Endodermal cell (in vitro differentiated cells): ENCODE measurements around the gene ARHGAP26. TPM values are rescaled to one million over a fixed set of nuclear protein-coding genes. Genes with fewer than 3 reads are reported as not detected.

Source experiments
- DNase-seq: peaks from one replicate; pipeline ENCODE4 v3.0.0-alpha.2; 2017
- H3K27ac ChIP-seq: 2 replicates; pipeline ENCODE4 v1.5.1; 2013; ENCODE audit warnings: mild to moderate bottlenecking, low read depth, low read length, moderate library complexity
- H3K27me3 ChIP-seq: 2 replicates; pipeline ENCODE4 v1.6.1; 2013; ENCODE audit warnings: mild to moderate bottlenecking, low read length, moderate library complexity; ENCODE audit not compliant: insufficient read depth, control insufficient read depth, poor library complexity, severe bottlenecking
- H3K36me3 ChIP-seq: 2 replicates; pipeline ENCODE4 v1.7.0; 2013; ENCODE audit warnings: mild to moderate bottlenecking, low read length, moderate library complexity; ENCODE audit not compliant: control insufficient read depth, insufficient read depth
- H3K4me1 ChIP-seq: one replicate; pipeline ENCODE4 v1.7.0; 2013; ENCODE audit warnings: low read length; ENCODE audit not compliant: control insufficient read depth, insufficient read depth
- H3K4me3 ChIP-seq: 2 replicates; pipeline ENCODE4 v1.5.1; 2013; ENCODE audit warnings: mild to moderate bottlenecking, low read length, moderate library complexity
- H3K9ac ChIP-seq: 2 replicates; pipeline ENCODE4 v1.6.1; 2013; ENCODE audit warnings: mild to moderate bottlenecking, low read length, moderate library complexity; ENCODE audit not compliant: poor library complexity, severe bottlenecking; ENCODE audit errors: extremely low read depth
- H3K9me3 ChIP-seq: 2 replicates; pipeline ENCODE4 v1.6.1; 2013; ENCODE audit warnings: mild to moderate bottlenecking, low read length, moderate library complexity; ENCODE audit not compliant: control insufficient read depth
- H3K27ac Mint-ChIP-seq: 2 replicates; pipeline ENCODE4 v1.8.0; 2020; ENCODE audit warnings: mixed read lengths
- H3K27me3 Mint-ChIP-seq: 2 replicates; pipeline ENCODE4 v1.8.0; 2021; ENCODE audit warnings: mild to moderate bottlenecking, mixed read lengths; ENCODE audit not compliant: insufficient read depth
- H3K36me3 Mint-ChIP-seq: 2 replicates; pipeline ENCODE4 v1.8.0; 2020; ENCODE audit warnings: low read depth, mixed read lengths
- H3K4me1 Mint-ChIP-seq: 2 replicates; pipeline ENCODE4 v1.8.0; 2020; ENCODE audit warnings: mixed read lengths
- H3K4me3 Mint-ChIP-seq: 2 replicates; pipeline ENCODE4 v1.8.0; 2020; ENCODE audit warnings: mild to moderate bottlenecking, moderate library complexity, mixed read lengths
- H3K9me3 Mint-ChIP-seq: 2 replicates; pipeline ENCODE4 v1.8.0; 2020; ENCODE audit warnings: mild to moderate bottlenecking, mixed read lengths
- CTCF ChIP-seq: fragments of 200-600 bp; sonication (generic); conservative IDR thresholded peaks from 2 replicates; pipeline ENCODE4 v1.5.0; 2021; ENCODE audit warnings: antibody characterized with exemption, mild to moderate bottlenecking
- WGBS, 2 experiments: methylation state at CpG; one replicate each; pipeline versions ENCODE4 v1.1.5 to v1.1.7; 2013; ENCODE audit warnings: missing lambda C conversion rate in 2 of 2, mixed read lengths in 1 of 2; ENCODE audit not compliant: insufficient coverage in 1 of 2, insufficient read length in 1 of 2; 5-methylcytosine and 5-hydroxymethylcytosine counted together
- total RNA-seq, 2 donors: library from RNA; stranded (reverse); fragmentation: NEBNext Ultra II Directional in 1 of 2; extraction: Animal tissue kit (Norgen Biotek cat#: 25700) in 1 of 2; gene quantifications; 2 replicates in 1 of 2; 3 replicates in 1 of 2; pipeline ENCODE4 v1.2.1, GENCODE V29; 2021

Gene ARHGAP26
- total RNA-seq, 2 donors from 2014 or later: 49.2 to 60.5 TPM

GRCh38 chr5:143124593-143124992 is 354.4 kb downstream of the ARHGAP26 start:
- 82 to 100% methylated on average over 1 to 3 of the region's 3 CpGs for WGBS, 2 experiments
- Histone ChIP-seq H3K9ac (no peak overlapping the region), H3K36me3 (no peaks in the 10 kb centered on the region), H3K4me1 (peaks cover under 1% of the 10 kb centered on the region), H3K27ac (no peak overlapping the region), H3K27me3 (no peaks in the 10 kb centered on the region), H3K9me3 (no peaks in the 10 kb centered on the region), H3K4me3 (no peak overlapping the region)
- Mint-ChIP-seq H3K36me3 (peaks cover 18% of the 10 kb centered on the region), H3K9me3 (no peaks in the 10 kb centered on the region), H3K27ac (no peak overlapping the region), H3K27me3 (no peaks in the 10 kb centered on the region), H3K4me3 (no peak overlapping the region), H3K4me1 (peaks cover 38% of the 10 kb centered on the region)
- no peak for TF ChIP-seq CTCF
- DNase-seq: no peak

GRCh38 chr5:143126174-143127019 is 356.2 kb downstream of the ARHGAP26 start:
- no peak for TF ChIP-seq CTCF
- Histone ChIP-seq H3K36me3 (no peaks in the 10 kb centered on the region), H3K4me1 (no peaks in the 10 kb centered on the region), H3K9ac (no peak overlapping the region), H3K9me3 (no peaks in the 10 kb centered on the region), H3K27ac (no peak overlapping the region), H3K4me3 (no peak overlapping the region), H3K27me3 (no peaks in the 10 kb centered on the region)
- WGBS, 2 experiments: 96 to 100% methylated on average over 1 to 3 of the region's 3 CpGs
- no peaks in the 10 kb centered on the region for H3K9me3 Mint-ChIP-seq
- H3K27me3 Mint-ChIP-seq: no peaks in the 10 kb centered on the region
- no peak overlapping the region for H3K4me3 Mint-ChIP-seq
- DNase-seq: no peak
- H3K4me1 Mint-ChIP-seq: peaks cover 42% of the 10 kb centered on the region
- no peak overlapping the region for H3K27ac Mint-ChIP-seq
- peaks cover 10% of the 10 kb centered on the region for H3K36me3 Mint-ChIP-seq

- DNase-seq: no peak
- H3K4me3 Mint-ChIP-seq: no peak overlapping the region
- TF ChIP-seq CTCF: no peak
- H3K36me3 Mint-ChIP-seq: no peaks in the 10 kb centered on the region
- no peaks in the 10 kb centered on the region for H3K27me3 ChIP-seq
- H3K4me3 ChIP-seq: no peak overlapping the region
- peaks cover 44% of the 10 kb centered on the region for H3K4me1 Mint-ChIP-seq
- no peak overlapping the region for H3K9ac ChIP-seq
- no peaks in the 10 kb centered on the region for H3K9me3 ChIP-seq
- no peaks in the 10 kb centered on the region for H3K36me3 ChIP-seq
- H3K27ac Mint-ChIP-seq: no peak overlapping the region
- no peak overlapping the region for H3K27ac ChIP-seq
- no peaks in the 10 kb centered on the region for H3K9me3 Mint-ChIP-seq
- H3K4me1 ChIP-seq: no peaks in the 10 kb centered on the region
- 86 to 90% methylated on average over 5 to 7 of the region's 7 CpGs for WGBS, 2 experiments
- H3K27me3 Mint-ChIP-seq: no peaks in the 10 kb centered on the region
These were observed 358.4 kb downstream of the ARHGAP26 start for GRCh38 chr5:143128412-143129071.
